GM04503 (cell line): Measurements from ENCODE around the gene SCYGR1.
A peak's percentile ranks its signal among the peaks of the same experiment; 100 is the strongest.
"Not testable (repeated sequence)": the region's sequence is repeated elsewhere in the genome, so short reads cannot be mapped to it uniquely, and the experiment has no call there.

Experiments used
- DNase-seq: peaks from one replicate; pipeline ENCODE4 v3.0.0-alpha.2; 2012; ENCODE audit warnings: low read depth

Gene SCYGR1, protein sequence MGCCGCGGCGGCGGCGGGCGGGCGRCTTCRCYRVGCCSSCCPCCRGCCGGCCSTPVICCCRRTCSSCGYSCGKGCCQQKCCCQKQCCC

DNA sequence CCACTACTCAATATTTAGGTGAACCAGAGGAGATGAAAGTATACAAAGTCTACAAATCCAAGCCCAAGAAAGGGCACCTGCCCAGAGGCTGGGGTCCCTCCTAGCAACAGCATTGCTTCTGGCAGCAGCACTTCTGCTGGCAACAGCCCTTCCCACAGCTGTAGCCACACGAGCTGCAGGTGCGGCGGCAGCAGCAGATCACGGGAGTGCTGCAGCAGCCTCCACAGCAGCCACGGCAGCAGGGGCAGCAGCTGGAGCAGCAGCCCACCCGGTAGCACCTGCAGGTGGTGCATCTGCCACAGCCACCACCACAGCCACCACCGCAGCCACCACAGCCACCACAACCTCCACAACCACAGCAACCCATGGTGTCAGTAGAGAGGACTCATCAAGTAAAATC, at the start of gene SCYGR1:
SCYGR1 (minus strand) TSS at position 367 of the 400 bp plus-strand sequence; CDS start at position 367, 0 bp downstream.
- not testable (repeated sequence) for DNase-seq

DNA sequence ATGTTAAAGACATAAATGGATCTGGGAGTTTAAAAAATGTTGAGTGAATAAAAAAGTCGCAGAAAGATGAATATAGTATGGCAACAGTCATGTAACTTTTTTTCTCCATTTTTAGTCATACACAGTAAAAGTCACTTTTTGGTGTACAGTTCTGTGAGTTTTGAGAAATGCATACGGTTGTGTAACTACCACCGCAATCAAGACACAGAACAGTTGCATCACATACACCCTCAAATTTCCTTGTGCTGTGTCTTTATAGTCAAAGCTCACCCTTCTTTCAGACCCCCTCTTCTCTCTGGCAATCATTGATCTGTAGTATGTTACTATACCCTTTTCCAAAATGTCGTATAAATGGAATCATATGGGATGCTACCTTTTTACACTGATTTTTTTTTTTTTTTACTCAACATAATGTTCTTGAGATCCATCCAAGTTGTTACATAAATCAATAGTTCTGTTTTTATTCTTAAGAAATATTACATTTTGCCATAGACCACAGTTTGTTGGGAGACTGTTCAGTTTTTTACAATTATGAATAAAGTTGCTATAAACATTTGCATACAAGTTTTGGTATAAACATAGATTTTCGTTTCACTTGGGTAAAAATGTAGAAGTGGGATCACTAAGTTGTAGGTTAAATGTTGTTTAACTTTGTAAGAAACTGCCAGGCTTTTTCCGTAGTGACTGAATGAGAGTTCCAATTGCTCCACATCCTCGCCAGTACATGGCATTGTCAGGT, 48.9 kb upstream of the SCYGR1 start:
- DNase-seq = no peak

DNA sequence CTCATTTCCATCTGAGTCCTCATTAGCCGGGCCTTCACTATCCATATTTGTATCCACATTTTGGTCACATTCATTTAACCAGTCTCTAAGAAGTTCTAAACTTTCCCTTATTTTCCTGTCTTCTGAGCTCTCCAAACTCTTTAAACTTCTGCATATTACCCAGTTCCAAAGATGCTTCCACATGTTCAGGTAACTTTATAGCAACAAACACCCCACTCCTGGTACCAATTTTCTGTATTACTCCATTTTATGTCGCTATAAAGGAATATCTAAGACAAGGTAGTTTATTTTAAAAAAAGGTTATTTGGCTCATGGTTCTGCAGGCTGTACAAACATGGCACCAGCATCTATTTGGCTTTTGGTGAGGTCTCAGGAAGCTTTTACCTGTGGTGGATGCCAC, 45.4 kb upstream of the SCYGR1 start:
- no peak for DNase-seq

DNA sequence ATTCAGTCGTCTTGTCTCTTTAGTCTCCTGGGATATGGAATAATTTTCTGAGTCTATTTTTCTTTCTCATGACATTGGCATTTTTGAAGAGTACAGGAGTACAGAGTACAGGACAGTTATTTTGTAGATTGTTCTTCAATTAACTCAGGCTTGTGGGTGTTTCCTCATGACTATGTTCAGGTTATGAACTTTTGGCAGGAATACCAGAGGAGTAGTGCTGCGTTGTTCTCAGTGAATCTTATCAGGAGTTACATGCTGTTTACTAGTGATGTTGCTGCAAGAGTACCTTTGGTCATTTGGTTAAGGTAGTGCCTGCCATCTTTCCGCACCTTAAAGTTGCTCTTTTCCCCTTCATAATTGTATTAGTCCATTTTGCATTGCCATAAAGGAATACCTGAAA, 42.9 kb upstream of the SCYGR1 start:
- DNase-seq = no peak

DNA sequence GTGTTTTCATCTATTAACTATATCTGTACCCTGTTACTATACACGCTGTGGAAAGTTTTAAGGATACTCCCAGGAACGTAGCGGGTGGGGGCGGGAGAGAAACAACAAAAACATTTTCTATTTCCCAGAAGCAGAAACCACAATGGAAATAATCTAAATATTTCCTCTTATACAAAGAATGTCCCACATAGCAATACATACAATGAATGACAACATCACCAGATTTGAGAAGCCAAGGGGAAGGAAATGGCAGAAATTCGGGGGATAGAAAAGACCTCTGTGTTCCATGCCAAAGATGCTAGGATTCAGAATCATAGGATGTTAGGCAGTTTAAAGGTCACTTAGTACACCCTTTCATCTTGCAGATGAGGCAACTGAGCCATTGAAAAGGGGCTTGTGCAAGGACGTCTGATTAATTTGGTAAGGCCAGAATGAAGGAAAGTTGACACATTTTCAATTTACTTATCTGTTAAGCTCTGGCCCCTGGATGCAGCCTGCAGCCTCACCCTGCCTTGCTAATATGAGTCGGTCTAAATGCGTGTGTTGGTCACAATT, 41.1 kb upstream of the SCYGR1 start:
- DNase-seq = no peak

DNA sequence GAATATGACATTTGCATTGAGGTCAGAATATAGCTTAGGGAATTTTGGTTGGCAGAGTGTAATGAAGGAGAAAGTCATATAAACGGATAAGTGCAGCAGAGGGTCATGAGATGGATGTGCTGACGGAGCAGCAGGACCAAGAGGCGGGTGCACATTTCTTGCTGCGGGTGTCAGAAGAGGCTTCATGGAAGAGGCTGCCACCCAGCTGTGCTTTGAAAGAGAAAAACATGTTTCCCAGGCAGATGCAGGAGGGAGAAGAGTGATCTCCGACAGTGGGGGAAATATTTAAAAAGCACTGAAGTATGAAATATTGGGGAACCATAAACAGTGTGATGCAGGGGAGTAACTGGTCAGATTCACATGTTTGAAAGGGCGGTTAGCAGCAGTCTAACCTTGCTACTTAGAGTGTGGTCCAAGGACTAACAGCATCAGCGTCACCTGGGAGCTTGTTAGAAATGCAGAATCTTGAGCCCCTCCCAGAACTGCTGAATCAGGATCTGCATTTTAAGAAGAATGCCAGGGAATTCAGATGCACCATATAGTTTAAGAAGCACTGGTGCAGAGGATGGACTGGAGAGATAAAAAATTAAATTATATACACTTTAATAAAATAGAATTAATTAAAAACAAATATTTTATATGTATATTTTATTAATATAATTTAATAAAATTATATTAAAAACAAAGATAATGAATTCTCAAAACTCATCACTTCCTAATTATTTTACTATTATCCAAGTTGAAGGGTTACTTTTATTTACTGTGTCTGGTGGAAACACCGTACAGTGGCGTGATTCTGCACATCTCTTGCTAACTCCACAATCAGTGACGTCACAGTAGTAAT, 36.1 kb upstream of the SCYGR1 start:
- DNase-seq = no peak

DNA sequence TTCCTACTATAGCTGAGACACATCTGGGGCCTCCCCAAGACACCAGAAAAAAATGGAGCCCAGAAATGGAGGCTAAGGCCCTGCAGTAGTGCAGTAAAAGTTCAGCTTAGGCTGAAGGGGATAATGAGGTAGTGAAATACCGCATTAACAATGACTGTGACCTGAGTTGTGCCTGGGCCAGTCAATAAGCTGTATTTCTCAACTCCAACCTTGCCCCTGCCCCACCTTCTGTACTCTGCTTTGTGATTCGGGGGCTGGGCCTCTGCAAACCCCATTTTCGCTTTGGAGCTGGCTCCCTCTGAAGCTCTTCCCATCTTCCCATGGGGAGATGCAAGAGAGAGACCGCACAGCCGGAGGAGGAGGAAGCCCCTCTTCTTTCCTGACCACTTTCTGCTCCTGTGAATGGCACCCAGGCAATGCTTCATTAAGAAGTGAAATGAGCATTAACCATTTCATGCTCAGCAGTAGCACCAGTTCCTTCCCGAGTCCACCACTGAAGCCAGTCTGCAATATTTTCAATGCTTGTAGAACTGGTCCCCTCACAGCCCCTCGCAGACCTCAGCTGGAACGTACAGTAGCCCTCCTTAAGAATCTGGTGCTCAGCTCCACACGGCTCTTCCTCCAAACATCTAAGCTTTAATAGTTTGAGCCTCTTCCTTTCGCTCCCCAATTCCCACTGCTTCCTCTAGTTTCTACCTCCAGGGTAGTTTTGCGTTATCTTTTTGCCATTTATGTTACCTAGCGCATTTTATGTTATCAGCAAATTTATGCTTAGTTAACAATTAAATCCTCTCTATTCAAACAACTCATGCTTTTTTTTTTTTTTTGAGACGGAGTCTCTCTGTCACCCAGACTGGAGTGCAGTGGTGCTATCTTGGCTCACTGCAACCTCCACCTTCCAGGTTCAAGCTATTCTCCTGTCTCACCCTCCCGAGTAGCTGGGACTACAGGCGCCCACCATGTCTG, 32.6 kb upstream of the SCYGR1 start:
- no peak for DNase-seq

DNA sequence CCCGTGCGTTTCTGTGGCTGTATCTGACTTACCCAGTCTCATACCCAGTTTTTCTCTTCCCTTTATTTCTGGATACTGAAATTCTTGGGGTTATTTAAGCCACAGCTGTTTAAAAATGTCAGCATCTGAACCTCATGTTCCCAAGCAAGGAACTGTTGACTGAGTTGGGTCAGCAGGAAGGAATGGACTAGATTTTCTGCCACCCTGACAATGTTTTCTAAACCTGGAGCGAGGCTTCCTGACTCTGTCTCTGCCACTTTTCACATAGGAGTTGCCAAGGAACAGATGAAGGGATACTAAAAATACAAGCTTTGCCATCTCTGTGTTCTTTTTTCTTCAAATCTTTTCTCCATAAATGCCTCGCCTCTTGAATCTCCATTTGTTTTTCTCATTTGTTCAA, 29.0 kb upstream of the SCYGR1 start:
- no peak for DNase-seq

DNA sequence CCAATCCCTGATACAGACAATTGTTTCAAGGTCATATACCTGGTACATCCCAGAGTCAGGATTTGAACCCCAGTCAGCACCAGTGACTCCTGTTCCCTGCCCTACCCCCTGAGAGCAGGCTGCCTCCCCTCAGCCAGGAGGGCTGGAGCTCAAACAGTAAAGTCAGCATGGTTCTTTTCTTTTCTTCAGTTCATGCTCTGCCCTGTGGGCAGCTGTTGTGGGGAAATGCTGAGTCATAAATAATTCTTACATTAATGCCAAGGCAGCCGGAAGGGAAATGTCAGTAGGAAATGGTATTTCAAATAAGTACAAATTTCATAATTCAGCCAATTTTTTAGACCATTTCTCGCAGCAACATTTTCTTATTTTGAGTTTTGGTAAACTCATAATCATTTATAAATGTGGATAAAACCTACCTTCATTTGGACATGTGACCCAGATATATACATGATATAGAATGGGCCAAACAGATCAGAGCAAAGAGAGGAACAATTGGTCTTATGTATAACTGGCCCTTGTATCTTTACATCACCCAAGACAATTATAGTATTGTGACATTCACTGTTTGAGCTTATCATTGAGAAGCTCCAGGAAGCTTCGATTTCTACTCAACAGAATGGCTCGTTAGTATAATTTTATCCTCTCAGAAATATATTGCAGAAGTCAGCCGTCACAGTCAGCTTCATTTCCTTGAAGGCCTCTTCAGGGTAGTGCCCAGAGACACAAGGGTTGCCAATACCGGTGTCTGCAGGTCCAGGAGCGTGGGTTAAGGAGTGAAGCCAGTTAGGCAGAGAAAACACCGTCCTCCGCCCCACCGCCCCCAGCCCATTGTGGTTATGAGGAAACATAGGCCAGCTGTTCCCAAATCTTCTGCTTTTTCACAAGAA, 28.0 kb upstream of the SCYGR1 start:
- no peak for DNase-seq

DNA sequence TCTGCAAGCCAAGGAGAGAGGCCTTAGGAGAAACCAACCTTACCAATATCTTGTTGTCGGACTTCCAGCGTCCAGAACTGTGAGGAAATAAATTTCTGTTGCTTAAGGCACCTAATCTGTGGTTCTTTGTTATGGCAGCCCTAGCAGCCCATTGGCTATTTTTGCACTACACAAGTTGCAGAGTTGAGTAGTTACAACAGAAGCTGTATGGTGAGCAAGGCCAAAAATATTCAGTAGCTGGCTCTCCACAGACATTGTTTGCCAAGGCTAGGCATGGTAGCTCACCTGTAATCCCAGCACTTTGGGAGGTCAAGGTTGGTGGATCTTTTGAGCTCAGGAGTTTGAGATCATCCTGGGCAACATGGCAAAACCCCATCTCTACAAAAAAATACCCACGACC, 27.1 kb upstream of the SCYGR1 start:
- DNase-seq = peak; percentile 25

DNA sequence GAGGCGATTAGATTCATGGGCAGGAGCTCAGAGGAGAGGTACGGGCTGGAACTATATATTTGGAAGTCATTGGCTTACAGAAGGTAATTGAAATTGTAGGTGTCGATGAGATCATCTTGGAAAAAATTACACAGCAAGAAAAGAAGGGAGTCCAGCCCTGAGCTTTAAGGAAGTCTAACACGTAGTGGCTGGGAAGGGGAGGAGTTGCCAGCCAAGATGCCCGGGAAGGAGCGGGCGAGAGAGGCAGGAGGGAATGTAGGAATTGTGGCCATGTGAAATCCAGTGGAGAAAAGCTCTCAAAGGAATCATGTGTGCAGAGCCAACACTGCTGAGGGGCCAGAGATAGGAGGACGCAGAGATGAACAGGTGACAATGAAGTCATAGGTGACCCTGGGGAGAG, 25.6 kb upstream of the SCYGR1 start:
- DNase-seq = no peak

DNA sequence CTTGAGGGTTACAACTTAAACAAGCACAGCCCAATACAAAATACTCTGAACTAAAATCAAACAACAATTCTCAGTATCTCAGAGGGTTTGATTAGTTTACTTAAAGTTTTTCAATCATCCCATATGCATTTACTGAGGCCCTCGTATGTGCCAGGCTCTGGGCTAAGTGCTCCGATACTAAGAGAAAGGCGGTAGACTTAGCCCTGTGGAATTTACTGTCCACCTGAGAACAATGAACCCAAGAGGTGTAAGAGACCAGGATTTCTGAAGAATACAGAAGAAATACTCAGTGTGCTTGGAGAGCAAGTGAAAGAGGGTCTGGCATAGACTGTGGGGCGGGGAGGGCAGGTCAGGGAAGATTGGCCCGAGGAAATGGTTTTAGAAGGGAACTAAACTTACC, 25.1 kb upstream of the SCYGR1 start:
- no peak for DNase-seq

DNA sequence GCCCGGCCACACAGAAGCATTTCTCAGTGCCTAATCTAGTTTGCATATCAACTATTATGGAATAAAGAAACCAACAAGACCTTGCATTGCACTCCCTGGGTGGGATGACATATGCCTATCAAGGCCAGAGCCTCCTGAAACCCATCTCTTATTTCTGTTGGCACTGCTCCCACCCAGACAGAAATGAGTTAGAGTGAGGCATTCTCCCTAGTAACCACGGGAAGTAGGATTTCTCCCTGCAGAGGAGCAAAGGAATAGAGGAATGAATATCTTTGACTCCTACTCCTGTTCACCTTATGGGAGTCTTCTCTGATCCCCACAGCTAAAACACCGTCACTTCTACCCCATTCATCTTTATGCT, 24.2 kb upstream of the SCYGR1 start:
- DNase-seq = no peak

DNA sequence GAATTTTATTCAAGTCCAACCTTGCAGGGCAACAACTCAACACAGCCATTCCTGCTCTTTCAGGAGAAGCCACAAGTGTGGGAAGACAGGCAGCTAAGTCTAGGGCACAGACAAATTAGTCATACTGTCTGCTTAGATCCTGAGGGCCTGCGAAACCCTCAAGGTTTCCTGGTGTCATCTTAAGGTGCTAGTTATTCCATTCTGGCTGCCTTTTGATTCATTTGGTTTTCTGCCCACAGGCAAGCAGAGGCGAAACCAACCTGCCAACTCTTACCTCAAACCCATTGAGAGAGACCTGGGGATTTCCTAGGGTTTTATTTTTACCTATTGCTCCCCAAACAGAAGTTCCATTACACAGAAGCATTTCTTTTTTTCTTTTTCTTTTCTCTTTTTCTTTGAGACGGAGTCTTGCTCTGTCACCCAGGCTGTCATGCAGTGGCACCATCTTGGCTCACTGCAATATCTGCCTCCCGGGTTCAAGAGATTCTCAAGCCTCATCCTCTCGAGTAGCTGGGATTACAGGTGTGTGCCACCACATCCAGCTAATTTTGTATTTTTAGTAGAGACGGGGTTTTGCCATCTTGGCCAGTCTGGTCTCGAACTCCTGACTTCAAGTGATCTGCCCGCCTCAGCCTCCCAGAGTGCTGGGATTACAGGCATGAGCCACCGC, 23.7 kb upstream of the SCYGR1 start:
- no peak for DNase-seq

DNA sequence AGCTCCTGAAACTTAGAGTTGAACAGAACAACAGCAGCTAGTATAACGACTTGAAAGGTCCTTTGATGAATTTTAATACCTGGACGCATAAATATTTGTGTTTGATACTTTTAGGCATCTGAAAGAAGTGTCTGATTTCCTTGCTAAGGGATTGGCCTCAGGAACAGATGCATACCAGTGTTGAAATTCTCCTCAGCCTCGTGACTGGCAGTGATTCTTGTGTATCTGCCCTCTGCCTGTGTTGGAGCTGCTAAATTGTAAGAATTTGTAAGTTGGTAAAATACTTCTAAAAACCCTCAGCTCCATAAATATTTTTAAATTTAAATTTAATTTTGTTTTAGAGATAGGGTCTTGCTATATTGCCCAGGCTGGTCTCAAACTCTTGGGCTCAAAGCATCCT, 22.4 kb upstream of the SCYGR1 start:
- DNase-seq = no peak

DNA sequence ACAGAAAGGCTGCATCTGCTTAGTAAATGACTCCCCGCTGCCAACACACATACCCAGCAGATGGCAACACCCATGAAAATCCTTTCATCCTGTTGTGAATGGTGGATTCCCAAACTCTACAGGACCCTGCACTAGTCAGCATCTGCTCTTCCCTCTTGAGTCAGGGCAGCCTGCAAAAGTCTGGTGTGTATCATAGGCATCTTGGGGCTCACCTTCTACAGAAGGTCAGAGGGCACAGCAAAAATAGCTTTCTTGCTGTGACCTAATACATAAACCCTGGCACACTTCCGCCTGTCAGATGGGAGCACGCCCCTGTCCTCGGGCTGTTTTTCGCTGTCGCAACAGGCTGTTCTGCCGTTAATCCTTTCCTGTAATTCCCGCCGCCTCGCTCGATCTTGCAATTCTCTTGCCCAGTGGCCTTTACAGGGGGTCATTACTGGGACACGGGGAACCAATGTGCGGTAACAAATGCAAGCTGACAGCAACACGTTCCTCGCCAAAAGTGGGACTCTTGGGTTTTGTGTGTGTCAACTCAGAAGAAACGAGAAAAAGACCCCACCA, 19.9 kb upstream of the SCYGR1 start:
- no peak for DNase-seq

DNA sequence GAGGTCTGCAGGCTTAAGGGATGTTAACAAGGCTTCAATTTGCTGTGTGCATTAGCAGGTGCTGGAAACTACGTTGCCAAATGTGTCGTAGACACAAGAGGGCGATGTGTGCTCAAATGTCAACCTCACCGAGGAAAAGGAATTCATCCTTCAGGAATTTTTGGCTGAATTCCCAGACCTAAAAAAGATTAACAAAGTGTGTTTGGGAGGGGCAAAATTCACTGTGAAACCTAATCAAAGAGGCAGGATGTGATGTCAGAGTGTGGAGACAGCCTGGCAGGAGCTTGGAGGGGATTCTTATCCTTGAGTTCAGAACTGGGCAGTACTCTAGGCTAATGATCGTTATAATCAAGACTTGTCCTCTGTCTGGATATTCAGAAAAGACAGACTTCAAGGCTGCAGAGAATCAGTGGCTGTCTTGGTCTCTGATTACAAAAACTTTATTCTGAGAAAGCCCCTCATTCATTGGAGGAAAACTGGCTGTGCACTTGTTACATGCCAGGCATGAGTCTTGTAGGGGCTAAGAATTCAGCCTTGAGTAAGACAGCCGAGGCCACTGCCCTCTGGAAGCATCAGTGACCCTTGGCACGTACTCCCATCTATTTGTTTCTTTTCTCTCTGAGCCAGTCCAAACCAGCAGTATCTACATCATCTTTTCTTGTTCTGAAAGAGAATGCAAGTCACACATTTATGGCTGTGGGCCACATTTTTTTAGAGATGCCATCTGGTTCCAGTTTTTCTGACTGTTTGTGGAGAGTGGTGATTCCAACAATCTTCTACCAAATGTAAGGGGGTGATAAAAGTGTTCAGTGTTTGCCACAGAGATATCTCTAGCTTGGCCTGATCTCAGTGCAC, 18.7 kb upstream of the SCYGR1 start:
- DNase-seq = peak; percentile 93

DNA sequence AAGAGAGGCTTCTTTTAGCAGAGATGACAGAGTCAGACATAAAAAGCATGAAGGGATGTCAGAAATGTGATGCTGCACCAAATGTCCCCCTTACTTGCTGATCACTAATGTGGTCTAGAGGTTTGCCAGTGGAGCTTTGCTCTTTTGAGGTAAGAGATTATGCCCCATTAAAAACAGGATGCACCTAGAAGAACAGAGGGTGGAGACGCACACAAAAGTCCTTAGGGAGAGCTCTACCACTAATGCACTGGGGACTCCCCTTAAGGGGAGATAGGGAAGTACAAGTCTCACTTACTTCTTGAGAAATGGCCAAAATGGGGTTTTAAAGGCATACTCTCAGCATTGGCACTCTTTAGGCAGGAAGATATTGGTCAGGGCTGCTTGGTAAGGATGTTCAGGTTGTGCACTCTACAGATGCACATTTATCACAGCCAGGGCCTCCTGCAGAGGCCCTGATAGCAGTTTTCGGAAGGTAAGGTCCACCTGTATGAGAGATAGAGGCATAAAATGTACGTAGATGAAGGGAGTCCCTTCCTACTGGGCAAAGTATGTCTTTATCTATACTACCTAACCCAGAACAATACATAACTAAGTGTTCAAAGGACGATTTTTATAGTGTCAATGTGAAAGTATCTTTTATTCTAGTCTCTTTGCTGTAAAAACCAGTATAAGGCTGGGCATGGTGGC, 17.0 kb upstream of the SCYGR1 start:
- DNase-seq = no peak
